Keratinocyte (primary cell): ENCODE data around the gene PLSCR4.

Experiments
- CTCF ChIP-seq, 3 experiments: IDR thresholded peaks in 1 of 3; conservative IDR thresholded peaks in 1 of 3; optimal IDR thresholded peaks in 1 of 3; 2 replicates in 2 of 3; 3 replicates in 1 of 3; pipeline versions ENCODE3 to v1.5.1; 2011; ENCODE audit warnings: low read length in 3 of 3, mild to moderate bottlenecking in 3 of 3, moderate library complexity in 2 of 3, control low read depth in 1 of 3, inconsistent platforms in 1 of 3; ENCODE audit not compliant: insufficient read depth in 2 of 3; ENCODE audit errors: extremely low read depth in 1 of 3
- EZH2 ChIP-seq: IDR thresholded peaks from one replicate; pipeline ENCODE4 v1.6.1; 2012; ENCODE audit warnings: inconsistent platforms, mild to moderate bottlenecking, low read length, moderate library complexity

GRCh38 chr3:146271180-146271579 lies 20.3 kb upstream of the PLSCR4 start:
- TF ChIP-seq CTCF (optimal IDR thresholded peaks at IDR 0.05 in 1 of 3, IDR thresholded peaks at IDR 0.05 in 1 of 3, conservative IDR thresholded peaks at IDR 0.05 in 1 of 3; ENCODE audit: extremely low read depth in 1 of 3, insufficient read depth in 2 of 3, low read length in 3 of 3): no peak
- TF ChIP-seq EZH2: no peak
